Activated B cell treated with CpG ODN at 0.5 μM for 24 hours (primary cell): ENCODE results near the gene MAP3K20. TPM values are rescaled to one million over a fixed set of nuclear protein-coding genes. Genes with fewer than 3 reads are reported as not detected.
"Not testable (repeated sequence)": the region's sequence is repeated elsewhere in the genome, so short reads cannot be mapped to it uniquely, and the experiment has no call there.

ENCODE experiments used
- ATAC-seq: fragments of 200-7000 bp; cut with Tn5 transposase; one replicate; pipeline ENCODE4 v1.10.0; 2021; ENCODE audit warnings: low read depth, mild to moderate bottlenecking, moderate library complexity
- CTCF ChIA-PET: fragments of 350-600 bp; sonication (Branson Sonifier 250); formaldehyde crosslinking; loops from one replicate; lab custom pipeline; 2021; ENCODE audit warnings: antibody characterized with exemption; lab: Charles Lee
- POLR2A ChIA-PET: fragments of 350-600 bp; sonication (Branson Sonifier 250); formaldehyde crosslinking; loops from one replicate; lab custom pipeline; 2021; ENCODE audit warnings: antibody characterized with exemption; lab: Charles Lee
- DNase-seq: peaks from one replicate; pipeline ENCODE4 v3.0.0; 2022
- H3K27ac Mint-ChIP-seq: one replicate; pipeline ENCODE4 v1.8.0; 2020; ENCODE audit warnings: mixed read lengths
- H3K27me3 Mint-ChIP-seq: one replicate; pipeline ENCODE4 v1.8.0; 2021; ENCODE audit warnings: mixed read lengths
- H3K36me3 Mint-ChIP-seq: one replicate; pipeline ENCODE4 v1.8.0; 2021; ENCODE audit warnings: low read depth, mixed read lengths
- H3K4me1 Mint-ChIP-seq: one replicate; pipeline ENCODE4 v1.8.0; 2021; ENCODE audit warnings: mixed read lengths
- H3K4me3 Mint-ChIP-seq: one replicate; pipeline ENCODE4 v1.8.0; 2020; ENCODE audit warnings: mild to moderate bottlenecking, mixed read lengths
- H3K9me3 Mint-ChIP-seq: one replicate; pipeline ENCODE4 v1.8.0; 2020; ENCODE audit warnings: mixed read lengths
- intact Hi-C: fragments of 100-400 bp; cut with micrococcal nuclease; formaldehyde crosslinking; loops from one replicate; pipeline ENCODE4 v1.15.1; 2024
- total RNA-seq: library from RNA; stranded (reverse); gene quantifications from 2 replicates; pipeline ENCODE4 v1.2.3, GENCODE V29; 2022
- TF ChIP-seq, protein P1 (sequence below): fragments of 200-600 bp; IDR thresholded peaks from one replicate; pipeline ENCODE4 v1.8.0; 2022; ENCODE audit warnings: antibody characterized with exemption, mild to moderate bottlenecking

MAP3K20 gene
- total RNA-seq, 1 donor from 2014 or later: 8.7 TPM

DNA sequence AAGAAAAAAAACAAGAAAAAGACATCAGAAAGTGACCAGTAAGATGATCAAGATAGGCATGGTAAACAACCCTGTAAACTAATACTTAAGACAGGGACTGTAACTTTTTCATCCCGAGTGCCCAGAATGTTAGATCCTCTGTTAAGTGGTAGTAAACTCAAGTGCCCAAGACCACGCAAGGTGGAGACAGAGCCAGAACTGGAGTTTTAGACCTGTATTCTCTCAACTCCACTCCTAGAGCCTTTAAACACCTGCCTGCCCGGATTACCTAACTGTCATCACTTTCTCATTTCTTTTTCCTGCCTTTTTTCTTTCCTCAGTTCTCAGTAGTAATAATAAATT, 203.9 kb downstream of the MAP3K20 start:
- intact Hi-C loops: no loop called here
- no peak for ATAC-seq
- no peaks in the 10 kb centered on the region for H3K27me3 Mint-ChIP-seq
- no peak for DNase-seq
- H3K4me3 Mint-ChIP-seq: no peak overlapping the region
- TF ChIP-seq, protein P1, sequence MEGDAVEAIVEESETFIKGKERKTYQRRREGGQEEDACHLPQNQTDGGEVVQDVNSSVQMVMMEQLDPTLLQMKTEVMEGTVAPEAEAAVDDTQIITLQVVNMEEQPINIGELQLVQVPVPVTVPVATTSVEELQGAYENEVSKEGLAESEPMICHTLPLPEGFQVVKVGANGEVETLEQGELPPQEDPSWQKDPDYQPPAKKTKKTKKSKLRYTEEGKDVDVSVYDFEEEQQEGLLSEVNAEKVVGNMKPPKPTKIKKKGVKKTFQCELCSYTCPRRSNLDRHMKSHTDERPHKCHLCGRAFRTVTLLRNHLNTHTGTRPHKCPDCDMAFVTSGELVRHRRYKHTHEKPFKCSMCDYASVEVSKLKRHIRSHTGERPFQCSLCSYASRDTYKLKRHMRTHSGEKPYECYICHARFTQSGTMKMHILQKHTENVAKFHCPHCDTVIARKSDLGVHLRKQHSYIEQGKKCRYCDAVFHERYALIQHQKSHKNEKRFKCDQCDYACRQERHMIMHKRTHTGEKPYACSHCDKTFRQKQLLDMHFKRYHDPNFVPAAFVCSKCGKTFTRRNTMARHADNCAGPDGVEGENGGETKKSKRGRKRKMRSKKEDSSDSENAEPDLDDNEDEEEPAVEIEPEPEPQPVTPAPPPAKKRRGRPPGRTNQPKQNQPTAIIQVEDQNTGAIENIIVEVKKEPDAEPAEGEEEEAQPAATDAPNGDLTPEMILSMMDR: no peak
- H3K27ac Mint-ChIP-seq: no peak overlapping the region
- POLR2A ChIA-PET: no interaction called here
- no peaks in the 10 kb centered on the region for H3K9me3 Mint-ChIP-seq
- CTCF ChIA-PET: no interaction called here
- H3K36me3 Mint-ChIP-seq: no peaks in the 10 kb centered on the region
- no peaks in the 10 kb centered on the region for H3K4me1 Mint-ChIP-seq

DNA sequence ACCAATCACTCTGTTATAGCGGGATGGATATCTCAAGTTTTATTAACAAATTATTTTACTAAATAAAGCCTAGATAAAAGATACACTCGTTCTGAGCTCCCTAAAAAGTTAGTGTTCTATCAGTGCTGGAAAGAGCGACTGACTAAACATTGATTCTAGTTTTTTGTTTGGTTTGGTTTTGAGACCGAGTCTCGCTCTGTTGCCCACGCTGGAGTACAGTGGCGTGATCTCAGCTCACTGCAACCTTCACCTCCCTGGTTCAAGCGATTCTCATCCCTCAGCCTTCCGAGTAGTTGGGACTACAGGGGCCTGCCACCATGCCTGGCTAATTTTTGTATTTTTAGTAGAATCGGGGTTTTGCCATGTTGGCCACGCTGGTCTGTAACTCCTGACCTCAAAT, 205.2 kb downstream of the MAP3K20 start:
- Mint-ChIP-seq H3K9me3 (no peaks in the 10 kb centered on the region), H3K27me3 (no peaks in the 10 kb centered on the region), H3K4me3 (peak overlapping the region; percentile 35), H3K4me1 (no peaks in the 10 kb centered on the region), H3K27ac (no peak overlapping the region), H3K36me3 (no peaks in the 10 kb centered on the region)
- TF ChIP-seq, protein P1: no peak
- intact Hi-C loops: no loop called here
- POLR2A ChIA-PET: no interaction called here
- CTCF ChIA-PET: no interaction called here
- no peak for ATAC-seq
- no peak for DNase-seq

DNA sequence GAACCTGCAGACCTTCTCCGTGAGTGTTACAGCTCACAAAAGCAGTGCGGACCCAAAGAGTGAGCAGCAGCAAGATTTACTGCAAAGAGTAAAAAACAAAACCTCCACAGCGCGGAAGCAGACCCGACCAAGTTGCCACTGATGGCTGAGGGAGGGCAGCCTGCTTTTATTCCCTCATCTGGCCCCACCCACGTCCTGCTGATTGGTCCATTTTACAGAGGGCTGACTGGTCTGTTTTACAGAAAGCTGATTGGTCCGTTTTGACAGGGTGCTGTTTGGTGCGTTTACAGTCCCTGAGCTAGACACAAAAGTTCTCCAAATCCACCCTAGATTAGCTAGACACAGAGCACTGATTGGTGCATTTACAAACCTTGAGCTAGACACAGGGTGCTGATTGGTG, 206.3 kb downstream of the MAP3K20 start:
- POLR2A ChIA-PET, H3K4me1 Mint-ChIP-seq: not testable (repeated sequence)

DNA sequence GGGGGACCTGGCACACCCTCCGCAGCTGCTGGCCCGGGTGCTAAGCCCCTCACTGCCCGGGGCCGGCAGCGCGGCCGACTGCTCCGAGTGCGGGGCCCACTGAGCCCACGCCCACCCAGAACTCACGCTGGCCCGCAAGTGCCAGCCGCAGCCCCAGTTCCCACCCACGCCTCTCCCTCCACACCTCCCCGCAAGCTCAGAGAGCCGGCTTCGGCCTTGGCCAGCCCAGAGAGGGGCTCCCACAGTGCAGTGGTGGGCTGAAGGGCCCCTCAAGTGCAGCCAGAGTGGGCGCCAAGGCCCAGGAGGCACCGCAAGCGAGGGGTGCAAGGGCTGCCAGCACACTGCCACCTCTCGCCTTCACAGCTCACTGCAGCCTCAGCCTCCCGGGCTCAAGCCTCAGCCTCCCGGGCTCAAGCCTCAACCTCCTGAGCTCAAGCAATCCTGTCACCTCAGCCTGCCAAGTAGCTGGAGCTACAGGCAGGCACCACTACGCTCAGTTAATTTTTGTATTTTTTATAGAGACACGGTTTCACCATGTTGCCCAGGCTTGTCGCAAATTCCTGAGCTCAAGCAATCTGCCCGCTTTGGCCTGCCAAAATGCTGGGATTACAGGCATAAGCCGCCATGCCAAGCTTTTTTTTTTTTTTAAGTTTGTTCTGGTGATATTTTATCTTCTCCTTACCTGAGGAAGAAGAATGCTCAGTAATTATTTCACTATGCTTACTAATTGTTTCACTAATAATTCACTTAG, 207.3 kb downstream of the MAP3K20 start:
- no peaks in the 10 kb centered on the region for H3K36me3 Mint-ChIP-seq
- intact Hi-C loops: no loop called here
- ChIA-PET CTCF (no interaction called here), POLR2A (no interaction called here)
- no peak for DNase-seq
- peaks cover 5% of the 10 kb centered on the region for H3K4me1 Mint-ChIP-seq
- H3K27ac Mint-ChIP-seq: no peak overlapping the region
- H3K9me3 Mint-ChIP-seq: no peaks in the 10 kb centered on the region
- TF ChIP-seq, protein P1: no peak
- ATAC-seq: no peak
- no peak overlapping the region for H3K4me3 Mint-ChIP-seq
- H3K27me3 Mint-ChIP-seq: no peaks in the 10 kb centered on the region

More for the DNA sequence above, 206.3 kb downstream of the MAP3K20 start:
- H3K9me3 Mint-ChIP-seq, ATAC-seq, CTCF ChIA-PET, H3K27ac Mint-ChIP-seq, H3K27me3 Mint-ChIP-seq, H3K36me3 Mint-ChIP-seq, DNase-seq, intact Hi-C loops: not testable (repeated sequence)
- H3K4me3 Mint-ChIP-seq: peak overlapping the region; percentile 57

DNA sequence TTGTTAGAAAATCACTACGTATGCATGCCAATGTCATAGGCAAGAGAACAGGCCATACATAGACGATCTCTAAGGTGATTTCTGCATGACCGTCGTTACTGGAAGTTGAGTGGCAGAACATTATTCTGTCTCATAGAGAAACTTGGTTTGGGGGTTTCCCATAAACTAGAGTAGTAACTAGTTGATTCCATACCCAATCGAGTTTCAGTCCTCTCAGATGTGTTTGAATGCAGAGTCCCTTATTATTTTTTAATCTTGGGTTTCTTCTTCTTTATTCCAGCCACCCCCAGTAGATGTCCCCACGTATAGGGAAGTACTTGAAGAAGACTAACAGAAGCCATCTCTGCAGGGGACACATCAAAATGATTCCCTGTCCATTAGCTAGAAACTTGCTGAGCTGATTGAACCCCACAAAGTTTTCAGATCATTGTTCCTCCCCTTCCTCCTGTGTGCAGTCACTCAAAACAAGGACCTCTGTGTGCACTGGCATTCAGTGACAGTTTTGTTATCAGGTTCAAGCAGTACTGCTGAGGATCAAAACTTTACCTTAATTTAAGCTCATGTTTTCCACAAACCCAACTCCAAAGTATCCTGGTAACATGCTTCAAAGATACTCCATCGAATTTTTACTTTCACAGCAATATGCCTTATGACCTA, 210.6 kb downstream of the MAP3K20 start:
- TF ChIP-seq, protein P1: no peak
- DNase-seq: no peak
- no peaks in the 10 kb centered on the region for H3K9me3 Mint-ChIP-seq
- intact Hi-C loops: loop anchor here (5.0 kb wide), 1 partner anchor 71 kb away; no protein-coding TSS in a partner anchor
- peak; percentile 54 for ATAC-seq
- peaks cover 5% of the 10 kb centered on the region for H3K4me1 Mint-ChIP-seq
- ChIA-PET CTCF (no interaction called here), POLR2A (no interaction called here)
- H3K27ac Mint-ChIP-seq: no peak overlapping the region
- H3K36me3 Mint-ChIP-seq: no peaks in the 10 kb centered on the region
- no peaks in the 10 kb centered on the region for H3K27me3 Mint-ChIP-seq
- H3K4me3 Mint-ChIP-seq: no peak overlapping the region
